ENCODE measurements around the gene FIBP. TPM values are rescaled to one million over a fixed set of nuclear protein-coding genes. Genes with fewer than 3 reads are reported as not detected.
A peak's percentile ranks its signal among the peaks of the same experiment; 100 is the strongest.

FIBP gene
- total RNA-seq, 1 experiment from 2014 or later = 93.1 TPM

GRCh38 chr11:65932558-65932919 is 44.3 kb upstream of the FIBP start:
- H3K4me1 Mint-ChIP-seq = peaks cover 21% of the 10 kb centered on the region
- TF ChIP-seq GRHL2 (CRISPR knock-in tag; IDR thresholded peaks at IDR 0.05; ENCODE audit: insufficient replicate concordance, severe bottlenecking) (no peak), USF2 (CRISPR knock-in tag; IDR thresholded peaks at IDR 0.05) (peak; percentile 88), ZNF121 (CRISPR knock-in tag; IDR thresholded peaks at IDR 0.05) (0 out of 2 replicates have a peak, but pooled peaks have one; percentile 8), ZNF219 (CRISPR knock-in tag; IDR thresholded peaks at IDR 0.05; ENCODE audit: borderline replicate concordance) (no peak), USF1 (CRISPR knock-in tag; IDR thresholded peaks at IDR 0.05) (peak; percentile 89)
- DNase-seq (ENCODE audit: low spot score) = peak; percentile 37
- no peak overlapping the region; the same call in 1 of the 2 replicates for H3K27ac Mint-ChIP-seq
- no peaks in the 10 kb centered on the region for H3K27me3 Mint-ChIP-seq (ENCODE audit: low read depth)
- H3K4me3 Mint-ChIP-seq = peak overlapping the region; percentile 22; the same call in 1 of the 2 replicates
- ChIA-PET CTCF (interaction anchor here (0.6 to 3.7 kb wide), 18 partner anchors 11 to 153 kb away, joined by 3 to 24 read pairs (median 8); partner anchors contain the start of genes C11orf68, CCDC85B, FIBP and MUS81), POLR2A (interaction anchor here (1.0 to 1.2 kb wide), 2 partner anchors 14 to 73 kb away, joined by 4 to 6 read pairs; partner anchors contain the start of gene MUS81)
- H3K9me3 Mint-ChIP-seq = no peaks in the 10 kb centered on the region
- no peaks in the 10 kb centered on the region for H3K36me3 Mint-ChIP-seq
- ATAC-seq = peak; percentile 75

GRCh38 chr11:65931773-65932557 is 43.7 kb upstream of the FIBP start:
- ChIA-PET POLR2A (interaction anchor here (1.0 to 1.2 kb wide), 2 partner anchors 14 to 72 kb away, joined by 4 to 6 read pairs; partner anchors contain the start of gene MUS81), CTCF (interaction anchor here (0.6 to 3.7 kb wide), 20 partner anchors 11 to 162 kb away, joined by 3 to 24 read pairs (median 5); partner anchors contain the start of genes C11orf68, CCDC85B, FIBP and MUS81)
- H3K9me3 Mint-ChIP-seq = no peaks in the 10 kb centered on the region
- TF ChIP-seq ZNF671 (CRISPR knock-in tag; IDR thresholded peaks at IDR 0.05) = no peak
- TF ChIP-seq ETV6 (CRISPR knock-in tag; IDR thresholded peaks at IDR 0.05) = no peak
- TF ChIP-seq MAX (CRISPR knock-in tag; IDR thresholded peaks at IDR 0.05) = no peak
- no peak for TF ChIP-seq OVOL2 (CRISPR knock-in tag; IDR thresholded peaks at IDR 0.05; ENCODE audit: borderline replicate concordance)
- no peak for TF ChIP-seq AFF4 (CRISPR knock-in tag; IDR thresholded peaks at IDR 0.05; ENCODE audit: borderline replicate concordance)
- TF ChIP-seq ZNF532 (CRISPR knock-in tag; IDR thresholded peaks at IDR 0.05; ENCODE audit: borderline replicate concordance) = no peak
- no peak for TF ChIP-seq NFATC4 (CRISPR knock-in tag; IDR thresholded peaks at IDR 0.05)
- no peak for TF ChIP-seq IRF2 (CRISPR knock-in tag; IDR thresholded peaks at IDR 0.05; ENCODE audit: borderline replicate concordance, low read depth)
- TF ChIP-seq ZBTB43 (CRISPR knock-in tag; IDR thresholded peaks at IDR 0.05) = no peak
- no peak for TF ChIP-seq TEAD1 (CRISPR knock-in tag; IDR thresholded peaks at IDR 0.05)
- no peak for TF ChIP-seq GRHL2 (CRISPR knock-in tag; IDR thresholded peaks at IDR 0.05; ENCODE audit: insufficient replicate concordance, severe bottlenecking)
- no peak overlapping the region for H3K27ac Mint-ChIP-seq
- no peaks in the 10 kb centered on the region for H3K27me3 Mint-ChIP-seq (ENCODE audit: low read depth)
- H3K4me3 Mint-ChIP-seq = no peak overlapping the region
- DNase-seq (ENCODE audit: low spot score) (no peak), ATAC-seq (peak; percentile 65)
- H3K4me1 Mint-ChIP-seq = peaks cover 17% of the 10 kb centered on the region
- H3K36me3 Mint-ChIP-seq = no peaks in the 10 kb centered on the region
